AML-193 (cell line): ENCODE measurements around the gene SLC44A2.
A peak's percentile ranks its signal among the peaks of the same experiment; 100 is the strongest.
"Not testable (repeated sequence)": the region's sequence is repeated elsewhere in the genome, so short reads cannot be mapped to it uniquely, and the experiment has no call there.

Experiments
- DNase-seq, 2 experiments: peaks; one replicate each; lab custom pipeline; 2025; lab: John Stamatoyannopoulos, UW

The SLC44A2 gene

GRCh38 chr19:10651851-10652250, 26.5 kb downstream of the SLC44A2 start:
- no peak for DNase-seq

- no peak for DNase-seq
Observed at GRCh38 chr19:10653482-10653731, 28.1 kb downstream of the SLC44A2 start.

DNA sequence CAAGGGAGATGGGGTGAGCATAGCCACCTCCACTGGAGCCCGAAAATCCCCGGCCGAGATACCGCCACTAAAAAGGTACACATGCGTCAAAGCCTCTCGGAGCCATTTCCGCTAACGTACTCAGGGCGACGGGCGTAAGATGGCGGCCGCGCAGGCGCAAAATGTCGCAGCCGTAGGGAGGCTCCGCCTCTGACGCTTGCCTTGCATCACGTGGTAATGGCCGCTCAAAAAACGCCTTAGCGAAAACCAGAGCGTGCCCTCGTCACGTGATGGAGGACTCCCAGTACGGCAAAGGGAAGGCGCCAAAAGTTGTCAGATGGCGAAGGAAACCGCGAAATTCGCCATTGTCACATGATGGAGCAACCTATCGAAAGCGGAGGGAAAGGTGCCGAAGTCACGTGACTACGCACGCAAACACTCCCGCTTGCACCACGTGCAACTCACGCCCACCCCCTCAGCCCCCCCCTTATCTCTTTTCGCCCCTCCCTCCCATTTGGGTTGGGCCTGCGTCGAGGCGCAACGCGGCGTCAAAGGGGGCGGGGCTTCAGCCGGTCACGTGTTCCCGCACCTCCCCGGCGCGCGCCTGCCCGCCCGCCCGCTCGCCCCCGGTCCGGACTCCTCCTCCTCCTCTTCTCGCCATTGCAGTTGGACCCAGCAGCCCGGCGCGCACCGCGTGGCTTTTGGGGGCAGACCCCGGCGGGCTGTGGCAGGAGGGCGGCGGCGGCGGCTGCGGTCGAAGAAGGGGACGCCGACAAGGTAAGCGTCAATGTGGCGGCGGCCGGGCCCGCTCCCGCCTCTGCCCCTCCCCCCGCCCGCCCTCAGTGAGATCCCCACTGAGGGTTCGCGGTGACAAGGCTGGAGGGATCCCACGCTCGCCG, 28.6 kb downstream of the SLC44A2 start, which contains the start of gene ILF3:
Gene ILF3 (plus strand): TSS at position 615 of the 878 bp plus-strand sequence. CDS start 16,260 bp downstream, outside the sequence.
- DNase-seq = peak; percentile 99 to 100

GRCh38 chr19:10654610-10655456, 29.5 kb downstream of the SLC44A2 start:
- DNase-seq = peak; percentile 28 to 37

DNA sequence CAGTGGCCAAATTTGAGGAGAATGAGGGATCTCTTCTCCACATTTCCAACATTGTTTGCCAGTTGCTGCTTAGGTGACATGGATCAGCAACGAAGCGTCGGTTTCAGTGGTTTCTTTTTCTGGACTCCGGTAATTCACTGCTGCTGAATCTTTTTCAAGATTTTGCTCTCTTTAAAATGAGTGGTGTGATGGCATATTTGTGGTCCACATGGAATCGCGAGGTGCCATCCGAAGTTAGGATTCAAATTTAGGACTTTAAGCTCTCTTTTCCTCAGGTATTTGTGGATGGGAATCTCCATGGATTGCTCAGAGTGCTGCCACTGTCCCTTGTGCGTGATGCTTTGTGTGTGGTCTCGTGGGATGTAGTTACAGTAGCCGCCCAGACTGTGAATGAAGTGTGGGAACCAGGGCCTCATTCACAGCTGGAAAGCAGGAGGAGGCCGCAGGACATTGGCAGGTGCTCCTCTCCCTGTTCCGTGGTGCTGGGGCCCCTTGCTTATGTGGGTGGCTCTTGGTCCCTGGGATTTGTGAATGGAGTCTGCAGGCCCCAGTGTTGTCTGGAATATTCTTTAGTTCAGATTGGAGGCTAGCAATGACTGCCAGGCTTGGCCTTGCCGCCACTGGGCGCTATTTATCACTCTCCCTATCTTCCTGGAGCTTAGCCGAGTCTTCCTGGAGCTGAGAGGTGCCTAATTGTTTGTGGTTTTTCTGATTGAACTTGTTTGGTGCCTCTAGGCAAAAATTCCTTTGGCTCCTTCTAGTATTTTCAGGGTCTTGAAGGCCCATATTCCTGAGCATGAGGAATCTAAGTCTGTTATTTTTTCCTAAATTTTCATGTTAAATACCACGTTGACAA, 30.3 kb downstream of the SLC44A2 start:
- no peak for DNase-seq

DNA sequence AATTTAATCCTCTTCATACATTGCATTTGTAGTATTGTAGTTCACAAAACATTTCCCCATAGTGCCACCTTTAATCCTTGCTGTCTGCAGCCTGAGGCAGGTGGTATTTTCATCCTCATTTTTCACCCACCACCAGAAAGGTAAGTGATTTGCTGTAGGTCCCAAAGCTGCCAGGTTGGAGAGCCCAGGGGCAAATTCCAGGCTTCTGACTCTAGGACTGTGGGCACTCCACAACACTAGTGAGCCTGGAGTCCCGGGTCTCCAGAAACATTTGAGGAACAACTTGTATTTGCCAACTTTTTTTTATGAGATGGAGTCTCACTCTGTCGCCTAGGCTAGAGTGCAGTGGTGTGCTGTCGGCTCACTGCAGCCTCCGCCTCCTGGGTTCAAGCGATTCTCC, 35.0 kb downstream of the SLC44A2 start:
- DNase-seq = no peak

DNA sequence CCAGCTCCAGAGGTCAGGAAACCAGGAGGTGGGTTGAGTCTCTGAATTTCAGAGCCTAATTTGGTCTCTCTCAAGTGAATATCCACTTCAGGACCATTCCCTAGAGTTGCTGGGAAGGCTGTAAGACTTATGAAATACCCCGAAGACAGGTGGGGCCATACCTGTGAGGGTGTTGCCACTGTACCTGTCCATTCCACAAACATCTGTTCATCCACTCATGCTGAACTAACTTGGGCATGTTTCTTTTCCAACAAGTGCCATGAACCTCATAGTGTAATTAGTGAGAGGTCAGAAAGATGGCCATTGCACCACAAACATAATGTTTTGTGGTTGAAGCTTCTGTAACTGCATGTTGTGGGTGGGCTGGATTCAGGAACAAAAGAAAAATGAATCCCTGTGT, 36.6 kb downstream of the SLC44A2 start:
- DNase-seq = no peak

DNA sequence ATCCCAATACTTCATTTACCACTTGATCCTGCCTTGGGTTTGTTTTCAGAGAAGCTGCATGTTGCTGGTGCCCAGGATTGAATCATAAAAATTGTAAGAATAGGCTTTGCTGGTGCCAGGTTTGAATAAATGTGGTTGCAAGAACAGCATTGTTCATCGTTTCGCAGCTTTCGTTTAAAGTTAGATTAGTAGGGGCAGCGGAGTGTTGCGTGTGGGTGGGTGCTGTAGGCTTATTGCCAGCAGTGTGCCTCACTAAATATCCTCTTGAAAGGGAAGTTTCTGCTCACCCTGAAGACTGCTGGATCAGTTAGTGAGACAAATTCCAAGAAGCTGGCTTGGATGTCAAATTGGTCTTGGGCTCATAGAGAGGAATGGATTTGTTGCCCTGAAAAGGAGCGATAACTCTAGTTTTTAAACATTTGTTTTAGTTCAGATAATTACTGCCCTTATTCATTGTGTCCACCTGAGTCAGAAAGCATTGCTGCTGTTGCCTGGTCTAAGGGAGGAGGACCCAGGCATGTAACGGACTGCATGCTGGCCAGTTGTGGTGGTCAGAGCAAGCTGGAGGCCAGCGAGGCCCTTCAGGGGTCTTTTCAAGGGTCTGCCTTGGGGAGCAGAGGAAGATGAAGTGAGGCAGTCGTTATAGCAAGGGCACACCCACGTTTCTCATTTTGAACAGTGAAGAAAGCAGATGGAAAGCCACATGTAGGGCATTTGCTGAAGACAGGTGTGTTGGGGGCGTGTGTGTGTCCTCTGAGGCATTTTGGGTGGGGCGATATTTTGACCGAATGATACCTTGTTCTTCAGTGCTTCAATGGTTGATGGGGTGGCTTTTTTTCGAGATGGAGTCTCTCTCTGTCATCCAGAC, 37.3 kb downstream of the SLC44A2 start:
- no peak for DNase-seq

DNA sequence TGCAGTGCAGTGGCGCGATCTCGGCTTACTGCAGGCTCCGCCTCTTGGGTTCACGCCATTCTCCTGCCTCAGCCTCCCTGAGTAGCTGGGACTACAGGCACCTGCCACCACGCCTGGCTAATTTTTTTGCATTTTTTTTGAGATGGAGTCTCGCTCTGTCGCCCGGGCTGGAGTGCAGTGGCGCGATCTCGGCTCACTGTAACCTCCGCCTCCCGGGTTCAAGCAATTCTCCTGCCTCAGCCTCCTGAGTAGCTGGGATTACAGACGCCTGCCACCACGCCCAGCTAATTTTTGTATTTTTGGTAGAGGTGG, 37.9 kb downstream of the SLC44A2 start:
- not testable (repeated sequence) for DNase-seq

GRCh38 chr19:10667867-10668266, 42.5 kb downstream of the SLC44A2 start:
- no peak for DNase-seq

DNA sequence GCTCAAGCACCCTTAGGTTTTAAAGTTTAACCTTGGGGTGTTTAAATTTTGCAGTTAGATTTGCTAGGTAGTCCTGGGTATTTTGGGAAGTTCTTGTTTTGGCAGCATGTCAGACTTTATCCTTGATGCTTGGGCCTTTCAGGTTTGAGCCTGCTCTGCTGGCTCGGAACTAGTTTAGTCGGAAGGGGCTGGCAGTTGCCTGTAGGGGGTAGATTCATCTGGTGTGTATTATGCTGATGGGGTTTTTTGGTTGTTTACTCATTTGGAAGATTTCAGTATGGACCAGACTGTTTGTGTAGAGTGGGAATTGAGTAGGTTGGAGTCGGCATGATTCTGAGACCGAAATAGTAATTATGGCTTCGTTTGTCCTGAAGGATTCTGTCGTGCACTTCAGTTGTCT, 43.9 kb downstream of the SLC44A2 start:
- DNase-seq = no peak

DNA sequence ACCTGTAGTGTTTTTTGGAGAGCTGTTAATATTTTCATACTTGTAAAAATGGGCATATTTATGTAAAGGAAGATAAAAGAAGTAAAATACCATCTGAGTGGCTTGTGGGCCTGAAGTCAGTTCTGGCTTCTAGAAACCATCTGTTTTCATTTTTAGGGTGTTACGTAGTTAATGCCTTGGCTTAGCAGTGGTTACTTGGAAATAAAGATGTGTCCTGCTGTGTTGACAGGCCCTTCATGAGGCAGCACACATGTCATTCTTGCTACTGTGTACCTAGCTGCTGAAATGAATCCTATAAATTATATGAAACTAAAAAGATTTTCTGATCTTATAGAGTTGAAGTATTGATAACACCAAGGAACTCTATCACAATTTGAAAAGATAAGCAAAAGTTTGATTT, 44.8 kb downstream of the SLC44A2 start:
- no peak for DNase-seq

DNA sequence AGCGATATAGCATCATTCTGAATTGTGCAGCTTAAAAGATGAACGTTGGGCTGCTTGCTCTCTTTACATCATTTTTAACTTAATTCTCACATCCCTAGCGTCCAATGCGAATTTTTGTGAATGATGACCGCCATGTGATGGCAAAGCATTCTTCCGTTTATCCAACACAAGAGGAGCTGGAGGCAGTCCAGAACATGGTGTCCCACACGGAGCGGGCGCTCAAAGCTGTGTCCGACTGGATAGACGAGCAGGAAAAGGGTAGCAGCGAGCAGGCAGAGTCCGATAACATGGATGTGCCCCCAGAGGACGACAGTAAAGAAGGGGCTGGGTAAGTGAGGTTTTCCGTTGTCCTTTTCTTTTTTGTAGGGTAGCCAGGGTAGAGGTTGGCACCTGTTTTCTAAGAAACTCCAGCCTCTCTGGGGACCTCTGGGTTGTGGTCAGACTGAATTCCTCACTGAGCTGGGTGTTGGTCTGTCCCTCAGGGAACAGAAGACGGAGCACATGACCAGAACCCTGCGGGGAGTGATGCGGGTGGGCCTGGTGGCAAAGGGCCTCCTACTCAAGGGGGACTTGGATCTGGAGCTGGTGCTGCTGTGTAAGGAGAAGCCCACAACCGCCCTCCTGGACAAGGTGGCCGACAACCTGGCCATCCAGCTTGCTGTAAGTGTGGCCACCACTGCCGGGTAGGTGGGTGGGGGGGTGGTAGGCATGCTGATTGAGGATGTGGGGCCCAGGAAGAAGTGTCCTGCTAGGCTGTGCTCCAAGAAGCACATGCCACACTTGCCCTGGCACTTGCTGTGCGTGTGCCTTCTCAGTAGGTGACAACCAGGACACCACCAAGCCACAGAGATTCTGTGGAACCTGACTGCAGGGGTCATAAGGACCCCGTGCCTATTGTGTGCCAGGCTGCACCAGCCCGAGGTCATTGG, 45.8 kb downstream of the SLC44A2 start:
- DNase-seq = no peak

- not testable (repeated sequence) for DNase-seq
Observed at GRCh38 chr19:10671922-10672321, 46.6 kb downstream of the SLC44A2 start.

DNA sequence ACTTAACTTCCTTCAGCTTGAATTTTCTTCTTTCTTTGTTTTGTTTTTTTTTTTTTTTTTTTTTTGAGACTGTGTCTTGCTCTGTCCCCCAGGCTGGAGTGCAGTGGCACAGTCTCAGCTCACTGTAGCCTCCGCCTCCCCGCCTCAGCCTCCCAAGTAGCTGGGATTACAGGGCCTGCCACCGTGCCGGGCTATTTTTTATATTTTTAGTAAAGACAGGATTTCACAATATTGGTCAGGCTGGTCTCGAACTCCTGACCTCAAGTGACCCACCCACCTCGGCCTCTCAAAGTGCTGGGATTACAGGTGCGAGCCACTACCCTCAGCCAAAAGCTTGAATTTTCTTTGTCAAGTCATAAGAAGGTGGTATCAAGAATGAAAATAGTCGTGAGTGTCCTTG, 49.9 kb downstream of the SLC44A2 start:
- DNase-seq = not testable (repeated sequence)

DNA sequence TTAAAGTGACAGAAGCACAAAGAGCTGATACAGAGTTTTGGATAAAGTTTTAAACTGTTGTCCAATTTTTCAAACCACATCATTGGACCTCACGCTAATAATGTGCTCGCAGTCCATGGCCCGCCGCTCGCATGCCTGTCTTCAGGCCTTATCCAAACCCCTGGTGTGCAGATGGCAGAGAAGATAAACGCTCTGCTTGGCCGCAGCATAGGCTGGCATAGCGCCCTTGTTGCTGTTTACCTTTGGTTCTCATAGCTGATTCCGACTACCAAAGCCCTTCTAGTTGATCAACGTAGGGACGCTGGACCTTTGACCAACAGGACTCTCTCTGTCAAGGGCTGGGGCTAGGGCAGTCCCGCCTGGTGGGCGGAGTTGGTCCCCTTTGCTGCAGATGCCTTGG, 52.4 kb downstream of the SLC44A2 start:
- DNase-seq = no peak

DNA sequence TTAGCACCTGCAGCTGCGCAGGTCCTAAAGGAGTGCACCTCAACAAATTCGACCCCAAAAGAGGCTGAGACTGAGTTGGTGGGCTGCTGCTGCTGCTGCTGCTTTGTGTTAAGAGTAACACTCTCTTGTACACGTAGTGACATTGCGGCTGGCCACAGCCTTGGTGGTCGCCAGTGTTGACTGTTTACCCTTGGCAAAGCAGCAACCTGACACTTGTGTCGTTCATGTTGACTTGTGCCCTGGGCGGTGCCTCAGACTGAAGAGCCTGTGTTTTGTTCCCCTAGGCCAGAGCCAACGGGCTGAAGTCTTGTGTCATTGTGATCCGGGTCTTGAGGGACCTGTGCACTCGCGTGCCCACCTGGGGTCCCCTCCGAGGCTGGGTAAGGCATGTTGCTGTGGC, 53.5 kb downstream of the SLC44A2 start:
- DNase-seq = no peak

- DNase-seq = no peak
Observed at GRCh38 chr19:10679743-10680142, 54.4 kb downstream of the SLC44A2 start.

GRCh38 chr19:10680545-10681135, 55.3 kb downstream of the SLC44A2 start:
- DNase-seq = no peak

GRCh38 chr19:10681658-10682057, 56.3 kb downstream of the SLC44A2 start:
- DNase-seq = no peak
